CD4-positive, alpha-beta T cell treated with Interleukin-2 at 100 ng/mL for 4 hours (primary cell): ENCODE results near the gene AHCYL1.
"Not testable (repeated sequence)": the region's sequence is repeated elsewhere in the genome, so short reads cannot be mapped to it uniquely, and the experiment has no call there.

ENCODE experiments used
- DNase-seq: peaks from one replicate; pipeline ENCODE4 v3.0.0-alpha.2; 2020; ENCODE audit warnings: low spot score

Gene AHCYL1

GRCh38 chr1:109984456-109985246, at the start of gene AHCYL1:
AHCYL1 (plus strand) TSS chr1:109984765; CDS start chr1:109985053, 288 bp downstream.
- DNase-seq, result peak; percentile 99

GRCh38 chr1:109935451-109935900, 49.1 kb upstream of the AHCYL1 start:
- DNase-seq, result no peak

GRCh38 chr1:109937738-109938137, 46.8 kb upstream of the AHCYL1 start:
- no peak for DNase-seq

GRCh38 chr1:109938556-109938955, 46.0 kb upstream of the AHCYL1 start:
- no peak for DNase-seq

GRCh38 chr1:109942434-109942833, 42.1 kb upstream of the AHCYL1 start:
- DNase-seq, result no peak

GRCh38 chr1:109944541-109944940, 40.0 kb upstream of the AHCYL1 start:
- DNase-seq, result no peak

- no peak for DNase-seq
Measured at GRCh38 chr1:109946511-109946910, 38.1 kb upstream of the AHCYL1 start.

GRCh38 chr1:109947582-109948284, 36.8 kb upstream of the AHCYL1 start:
- no peak for DNase-seq

GRCh38 chr1:109948285-109948630, 36.3 kb upstream of the AHCYL1 start:
- DNase-seq, result no peak

GRCh38 chr1:109950038-109950437, 34.5 kb upstream of the AHCYL1 start:
- DNase-seq, result no peak

GRCh38 chr1:109950509-109950908, 34.1 kb upstream of the AHCYL1 start:
- no peak for DNase-seq

GRCh38 chr1:109951501-109951900, 33.1 kb upstream of the AHCYL1 start:
- not testable (repeated sequence) for DNase-seq

GRCh38 chr1:109954041-109954512, 30.5 kb upstream of the AHCYL1 start:
- DNase-seq, result no peak

GRCh38 chr1:109959632-109959973, 25.0 kb upstream of the AHCYL1 start:
- no peak for DNase-seq

- DNase-seq, result no peak
Measured at GRCh38 chr1:109959974-109960744, 24.4 kb upstream of the AHCYL1 start.

- DNase-seq, result no peak
Measured at GRCh38 chr1:109960745-109961094, 23.8 kb upstream of the AHCYL1 start.

- DNase-seq, result no peak
Measured at GRCh38 chr1:109963864-109964263, 20.7 kb upstream of the AHCYL1 start.

- DNase-seq, result no peak
Measured at GRCh38 chr1:109969146-109969829, 15.3 kb upstream of the AHCYL1 start.

- DNase-seq, result no peak
Measured at GRCh38 chr1:109969907-109970306, 14.7 kb upstream of the AHCYL1 start.

GRCh38 chr1:109971559-109971958, 13.0 kb upstream of the AHCYL1 start:
- no peak for DNase-seq

- DNase-seq, result no peak
Measured at GRCh38 chr1:109974191-109974590, 10.4 kb upstream of the AHCYL1 start.

GRCh38 chr1:109975718-109976117, 8.8 kb upstream of the AHCYL1 start:
- no peak for DNase-seq
